Jurkat, Clone E6-1 (cell line): ENCODE results near the gene PDGFA.

Source experiments
- DNase-seq: peaks from one replicate; pipeline ENCODE4 v3.0.0-alpha.2; 2011; ENCODE audit warnings: low read depth, low spot score
- H3K4me3 ChIP-seq: 2 replicates; pipeline ENCODE4 v1.5.1; 2011; ENCODE audit warnings: mild to moderate bottlenecking, low read length, control low read depth, moderate library complexity

PDGFA gene

GRCh38 chr7:468681-469562 lies 50.7 kb downstream of the PDGFA start:
- no peak overlapping the region for H3K4me3 ChIP-seq
- no peak for DNase-seq

GRCh38 chr7:467856-468545 lies 51.6 kb downstream of the PDGFA start:
- no peak for DNase-seq
- no peak overlapping the region for H3K4me3 ChIP-seq

- DNase-seq = no peak
- no peak overlapping the region for H3K4me3 ChIP-seq
Observed at GRCh38 chr7:467393-467828, 52.2 kb downstream of the PDGFA start.

GRCh38 chr7:466465-467191 lies 53.0 kb downstream of the PDGFA start:
- DNase-seq = no peak
- H3K4me3 ChIP-seq = no peak overlapping the region

- DNase-seq = no peak
- H3K4me3 ChIP-seq = no peak overlapping the region
Observed at GRCh38 chr7:465710-466400, 53.8 kb downstream of the PDGFA start.

GRCh38 chr7:464454-465401 lies 54.9 kb downstream of the PDGFA start:
- DNase-seq = no peak
- no peak overlapping the region for H3K4me3 ChIP-seq

GRCh38 chr7:463817-464453 lies 55.7 kb downstream of the PDGFA start:
- DNase-seq = no peak
- H3K4me3 ChIP-seq = no peak overlapping the region

- no peak for DNase-seq
- no peak overlapping the region for H3K4me3 ChIP-seq
Observed at GRCh38 chr7:463362-463781, 56.3 kb downstream of the PDGFA start.

GRCh38 chr7:462173-463103 lies 57.2 kb downstream of the PDGFA start:
- no peak for DNase-seq
- no peak overlapping the region for H3K4me3 ChIP-seq

GRCh38 chr7:461453-462172 lies 58.0 kb downstream of the PDGFA start:
- no peak for DNase-seq
- no peak overlapping the region for H3K4me3 ChIP-seq

- no peak overlapping the region for H3K4me3 ChIP-seq
- DNase-seq = no peak
Observed at GRCh38 chr7:461117-461452, 58.6 kb downstream of the PDGFA start.

GRCh38 chr7:460374-461116 lies 59.1 kb downstream of the PDGFA start:
- H3K4me3 ChIP-seq = no peak overlapping the region
- no peak for DNase-seq

GRCh38 chr7:459584-460373 lies 59.9 kb downstream of the PDGFA start:
- no peak for DNase-seq
- no peak overlapping the region for H3K4me3 ChIP-seq

- no peak overlapping the region for H3K4me3 ChIP-seq
- DNase-seq = no peak
Observed at GRCh38 chr7:458511-459245, 61.0 kb downstream of the PDGFA start.
